GM13976 (cell line): ENCODE data around the gene LRRC51.
A peak's percentile ranks its signal among the peaks of the same experiment; 100 is the strongest.

Experiments
- DNase-seq: peaks from one replicate; pipeline ENCODE4 v3.0.0; 2012; ENCODE audit warnings: low spot score
- CTCF ChIP-seq: IDR thresholded peaks from 2 replicates; pipeline ENCODE4 v1.5.1; 2012; ENCODE audit warnings: borderline replicate concordance, mild to moderate bottlenecking; ENCODE audit not compliant: insufficient read depth; ENCODE audit errors: extremely low read depth, missing control alignments, control extremely low read depth
- in situ Hi-C: fragments of 300-500 bp; cut with MboI; formaldehyde crosslinking; loops from one replicate; pipeline ENCODE4 v1.12.0; 2022; ENCODE audit warnings: low sequenced_read_pairs, mixed read lengths, inconsistent platforms; ENCODE audit not compliant: unreplicated experiment

The LRRC51 gene

GRCh38 chr11:72080326-72081183, at the start of gene LRRC51, which contains the start of gene NUMA1:
LRRC51 (plus strand) TSS chr11:72080850; CDS start chr11:72089084, 8,234 bp downstream.
NUMA1 (minus strand) TSS chr11:72080542; CDS start chr11:72035943, 44,599 bp downstream.
- no peak for TF ChIP-seq CTCF
- DNase-seq: peak; percentile 93
- in situ Hi-C loops: no loop called here

GRCh38 chr11:72036687-72037086, 44.0 kb upstream of the LRRC51 start:
- in situ Hi-C loops: no loop called here
- no peak for DNase-seq
- no peak for TF ChIP-seq CTCF

- peak; percentile 38 for DNase-seq
- TF ChIP-seq CTCF: no peak
- in situ Hi-C loops: no loop called here
These were observed 42.9 kb upstream of the LRRC51 start for GRCh38 chr11:72037554-72038311.

- TF ChIP-seq CTCF: no peak
- no peak for DNase-seq
- in situ Hi-C loops: no loop called here
These were observed 42.2 kb upstream of the LRRC51 start for GRCh38 chr11:72038491-72038890.

- no peak for DNase-seq
- in situ Hi-C loops: no loop called here
These were observed 41.4 kb upstream of the LRRC51 start for GRCh38 chr11:72039031-72039855.

More at GRCh38 chr11:72039031-72039855, 41.4 kb upstream of the LRRC51 start:
- TF ChIP-seq CTCF: no peak
